Hepatocyte (in vitro differentiated cells): ENCODE measurements around the gene MANSC1. TPM values are rescaled to one million over a fixed set of nuclear protein-coding genes. Genes with fewer than 3 reads are reported as not detected.

Experiments
- DNase-seq: peaks from one replicate; pipeline ENCODE4 v3.0.0-alpha.2; 2016; ENCODE audit warnings: low spot score
- H2AFZ ChIP-seq: fragments of 200-600 bp; sonication (generic); 2 replicates; pipeline ENCODE4 v1.6.0; 2016; ENCODE audit warnings: antibody characterized with exemption, mild to moderate bottlenecking
- H3K27ac ChIP-seq: fragments of 200-600 bp; sonication (generic); 2 replicates; pipeline ENCODE4 v1.5.1; 2016; ENCODE audit warnings: mild to moderate bottlenecking
- H3K27me3 ChIP-seq: fragments of 200-600 bp; sonication (generic); 2 replicates; pipeline ENCODE4 v1.6.1; 2016
- H3K36me3 ChIP-seq: fragments of 200-600 bp; sonication (generic); replicated peaks from 2 replicates; pipeline ENCODE4 v1.5.1; 2016; ENCODE audit warnings: low read depth; ENCODE audit not compliant: insufficient read depth
- H3K4me1 ChIP-seq: fragments of 200-600 bp; sonication (generic); 2 replicates; pipeline ENCODE4 v1.5.1; 2016; ENCODE audit warnings: mild to moderate bottlenecking, moderate library complexity; ENCODE audit not compliant: insufficient read depth
- H3K4me2 ChIP-seq: fragments of 200-600 bp; sonication (generic); 2 replicates; pipeline ENCODE4 v1.6.0; 2016
- H3K4me3 ChIP-seq: fragments of 200-600 bp; sonication (generic); 2 replicates; pipeline ENCODE4 v1.5.1; 2016; ENCODE audit warnings: mild to moderate bottlenecking
- H3K79me2 ChIP-seq: fragments of 200-600 bp; sonication (generic); 2 replicates; pipeline ENCODE4 v1.6.0; 2017; ENCODE audit warnings: mild to moderate bottlenecking
- H3K9me2 ChIP-seq: fragments of 200-600 bp; sonication (generic); replicated peaks from 2 replicates; pipeline ENCODE4 v1.6.0; 2017; ENCODE audit warnings: mild to moderate bottlenecking; ENCODE audit not compliant: insufficient read depth
- H3K9me3 ChIP-seq: fragments of 200-600 bp; sonication (generic); 2 replicates; pipeline ENCODE4 v1.5.1; 2016; ENCODE audit warnings: low read depth, mild to moderate bottlenecking
- H4K20me1 ChIP-seq: fragments of 200-600 bp; sonication (generic); 2 replicates; pipeline ENCODE4 v1.6.0; 2016; ENCODE audit warnings: mild to moderate bottlenecking; ENCODE audit not compliant: insufficient read depth, poor library complexity, severe bottlenecking
- CTCF ChIP-seq: fragments of 200-600 bp; sonication (generic); IDR thresholded peaks from 2 replicates; pipeline ENCODE4 v1.5.1; 2016; ENCODE audit warnings: antibody characterized with exemption, mild to moderate bottlenecking; ENCODE audit not compliant: poor library complexity
- EZH2 ChIP-seq: fragments of 200-600 bp; sonication (generic); IDR thresholded peaks from 2 replicates; pipeline ENCODE4 v1.6.1; 2016; ENCODE audit warnings: antibody characterized with exemption, mild to moderate bottlenecking, borderline replicate concordance
- EZH2phosphoT487 ChIP-seq: fragments of 200-600 bp; sonication (generic); IDR thresholded peaks from one replicate; pipeline ENCODE4 v1.6.1; 2018; ENCODE audit warnings: antibody characterized with exemption, mild to moderate bottlenecking, low read depth, moderate library complexity; ENCODE audit not compliant: unreplicated experiment, severe bottlenecking
- WGBS: methylation state at CpG from one replicate; pipeline ENCODE4 v1.1.6; 2016; ENCODE audit warnings: low lambda C conversion rate; ENCODE audit errors: missing lambda C conversion rate; 5-methylcytosine and 5-hydroxymethylcytosine counted together
- polyA plus RNA-seq: library from polyadenylated mRNA; unstranded; fragments of >200 nt; fragmentation: Nextera tagmentation; extraction: Ambion mirVana; gene quantifications from 2 replicates; pipeline ENCODE4 v1.2.1, GENCODE V29; 2016
- small RNA-seq: library from RNA; depleted of rRNA; stranded (forward); fragments of <200 nt; gene quantifications from one replicate; pipeline ENCODE3, GENCODE V24; 2014
- total RNA-seq: library from RNA; depleted of rRNA; stranded (reverse); fragments of >200 nt; gene quantifications from 2 replicates; pipeline ENCODE4 v1.2.3, GENCODE V29; 2014

The MANSC1 gene
- total and polyA plus RNA-seq, 2 experiments from 2014 or later = 17.4 to 20.5 TPM

GRCh38 chr12:12278899-12279298 lies 71.1 kb downstream of the MANSC1 start:
- WGBS = 85% methylated on average over 4 of the region's 4 CpGs
- Histone ChIP-seq H4K20me1 (no peaks in the 10 kb centered on the region), H3K4me2 (no peak overlapping the region), H3K27me3 (no peaks in the 10 kb centered on the region), H3K9me3 (no peaks in the 10 kb centered on the region), H3K36me3 (no peaks in the 10 kb centered on the region), H3K79me2 (no peaks in the 10 kb centered on the region), H2AFZ (no peak overlapping the region), H3K9me2 (no peaks in the 10 kb centered on the region), H3K27ac (no peak overlapping the region), H3K4me1 (no peaks in the 10 kb centered on the region), H3K4me3 (no peak overlapping the region)
- TF ChIP-seq CTCF (no peak), EZH2phosphoT487 (no peak), EZH2 (no peak)
- DNase-seq = no peak

Small RNA genes within 50 kb of the gene (small RNA-seq; reads per million reads assigned to genes)
- gene RNU6-318P = not detected

Other genes with a start within 250 kb of the MANSC1 start
- gene LRP6, start 83.2 kb downstream of the MANSC1 start, total RNA-seq = 35.8 and 42.4 TPM in 2 replicates
- gene LRP6, start 83.2 kb downstream of the MANSC1 start, polyA plus RNA-seq = 17.1 and 17.5 TPM in 2 replicates
- gene BORCS5, start 6.8 kb upstream of the MANSC1 start, total RNA-seq = 11.2 and 12.8 TPM in 2 replicates
- 6.6 and 13.3 TPM in 2 replicates for gene BORCS5, start 6.8 kb upstream of the MANSC1 start, polyA plus RNA-seq
- gene DUSP16, start 212.6 kb upstream of the MANSC1 start, total RNA-seq = 74.1 and 78.0 TPM in 2 replicates
- 13.4 and 14.3 TPM in 2 replicates for gene DUSP16, start 212.6 kb upstream of the MANSC1 start, polyA plus RNA-seq